BJ (cell line): Measurements from ENCODE around the gene AGFG2. TPM values are rescaled to one million over a fixed set of nuclear protein-coding genes. Genes with fewer than 3 reads are reported as not detected.

Experiments
- CTCF ChIA-PET: fragments of 350-600 bp; formaldehyde crosslinking; extraction: SDS; loops from one replicate; lab custom pipeline; 2021; ENCODE audit warnings: antibody characterized with exemption, inconsistent platforms; lab: Yijun Ruan, JAX
- POLR2A ChIA-PET: fragments of 300-600 bp; sonication (Branson Sonifier 250); formaldehyde crosslinking; extraction: SDS; loops from one replicate; lab custom pipeline; 2021; ENCODE audit warnings: antibody characterized with exemption; lab: Charles Lee
- DNase-seq: peaks from one replicate; pipeline ENCODE4 v3.0.0-alpha.2; 2011; ENCODE audit warnings: low read depth
- H3K27me3 ChIP-seq: 2 replicates; pipeline ENCODE4 v1.6.0; 2011; ENCODE audit warnings: low read length; ENCODE audit not compliant: control insufficient read depth, insufficient read depth
- H3K36me3 ChIP-seq: 2 replicates; pipeline ENCODE4 v1.5.1; 2011; ENCODE audit warnings: low read length; ENCODE audit not compliant: control insufficient read depth, insufficient read depth
- H3K4me3 ChIP-seq: 2 replicates; pipeline ENCODE4 v1.5.1; 2011; ENCODE audit warnings: low read depth, mild to moderate bottlenecking, control low read depth, low read length
- polyA plus RNA-seq: library from polyadenylated mRNA; depleted of rRNA; stranded (reverse); fragments of >200 nt; gene quantifications from 2 replicates; pipeline ENCODE4 v1.2.3, GENCODE V29; 2011
- TF ChIP-seq, protein P1 (sequence below): IDR thresholded peaks from 2 replicates; pipeline ENCODE4 v1.5.1; 2011; ENCODE audit warnings: low read depth, mild to moderate bottlenecking, control low read depth, inconsistent platforms, low read length, moderate library complexity; ENCODE audit not compliant: insufficient read depth

Gene AGFG2
- polyA plus RNA-seq, 1 experiment = 10.9 TPM

DNA sequence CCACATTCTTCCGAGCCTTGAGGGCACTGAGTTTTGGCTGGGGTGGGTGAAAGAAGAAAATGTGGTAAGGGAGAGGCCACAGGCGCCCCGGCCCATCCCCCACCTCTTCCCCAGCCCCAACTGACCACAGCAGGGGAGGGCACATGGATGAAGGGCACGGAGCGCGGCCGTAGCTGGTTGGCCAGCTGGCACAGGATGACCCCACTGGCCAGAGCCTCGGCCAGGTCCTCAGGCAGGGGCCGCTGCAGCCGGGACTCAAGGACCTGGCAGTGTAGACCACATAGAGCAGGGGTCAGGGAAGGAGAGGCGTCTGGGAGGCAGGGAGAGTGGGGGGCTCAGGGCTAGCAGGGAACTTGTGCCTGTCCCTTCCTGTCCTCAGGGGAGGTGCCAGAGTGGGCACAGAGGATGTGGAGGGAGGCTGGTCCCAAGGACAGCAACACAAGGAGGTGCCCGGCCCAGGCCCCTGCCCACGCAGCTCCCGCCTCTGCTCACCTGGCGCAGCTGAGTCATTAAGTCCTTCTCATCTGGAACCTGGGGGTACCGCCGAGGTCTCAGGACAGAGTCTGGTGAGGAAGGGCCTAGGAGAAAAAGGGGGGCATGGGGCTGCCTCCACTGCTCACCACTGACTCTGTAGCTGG is 36.9 kb downstream of the AGFG2 start:
- Histone ChIP-seq H3K27me3 (no peaks in the 10 kb centered on the region), H3K36me3 (peaks cover 40% of the 10 kb centered on the region), H3K4me3 (no peak overlapping the region)
- ChIA-PET CTCF (no interaction called here), POLR2A (no interaction called here)
- TF ChIP-seq, protein P1, sequence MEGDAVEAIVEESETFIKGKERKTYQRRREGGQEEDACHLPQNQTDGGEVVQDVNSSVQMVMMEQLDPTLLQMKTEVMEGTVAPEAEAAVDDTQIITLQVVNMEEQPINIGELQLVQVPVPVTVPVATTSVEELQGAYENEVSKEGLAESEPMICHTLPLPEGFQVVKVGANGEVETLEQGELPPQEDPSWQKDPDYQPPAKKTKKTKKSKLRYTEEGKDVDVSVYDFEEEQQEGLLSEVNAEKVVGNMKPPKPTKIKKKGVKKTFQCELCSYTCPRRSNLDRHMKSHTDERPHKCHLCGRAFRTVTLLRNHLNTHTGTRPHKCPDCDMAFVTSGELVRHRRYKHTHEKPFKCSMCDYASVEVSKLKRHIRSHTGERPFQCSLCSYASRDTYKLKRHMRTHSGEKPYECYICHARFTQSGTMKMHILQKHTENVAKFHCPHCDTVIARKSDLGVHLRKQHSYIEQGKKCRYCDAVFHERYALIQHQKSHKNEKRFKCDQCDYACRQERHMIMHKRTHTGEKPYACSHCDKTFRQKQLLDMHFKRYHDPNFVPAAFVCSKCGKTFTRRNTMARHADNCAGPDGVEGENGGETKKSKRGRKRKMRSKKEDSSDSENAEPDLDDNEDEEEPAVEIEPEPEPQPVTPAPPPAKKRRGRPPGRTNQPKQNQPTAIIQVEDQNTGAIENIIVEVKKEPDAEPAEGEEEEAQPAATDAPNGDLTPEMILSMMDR = no peak
- no peak for DNase-seq

DNA sequence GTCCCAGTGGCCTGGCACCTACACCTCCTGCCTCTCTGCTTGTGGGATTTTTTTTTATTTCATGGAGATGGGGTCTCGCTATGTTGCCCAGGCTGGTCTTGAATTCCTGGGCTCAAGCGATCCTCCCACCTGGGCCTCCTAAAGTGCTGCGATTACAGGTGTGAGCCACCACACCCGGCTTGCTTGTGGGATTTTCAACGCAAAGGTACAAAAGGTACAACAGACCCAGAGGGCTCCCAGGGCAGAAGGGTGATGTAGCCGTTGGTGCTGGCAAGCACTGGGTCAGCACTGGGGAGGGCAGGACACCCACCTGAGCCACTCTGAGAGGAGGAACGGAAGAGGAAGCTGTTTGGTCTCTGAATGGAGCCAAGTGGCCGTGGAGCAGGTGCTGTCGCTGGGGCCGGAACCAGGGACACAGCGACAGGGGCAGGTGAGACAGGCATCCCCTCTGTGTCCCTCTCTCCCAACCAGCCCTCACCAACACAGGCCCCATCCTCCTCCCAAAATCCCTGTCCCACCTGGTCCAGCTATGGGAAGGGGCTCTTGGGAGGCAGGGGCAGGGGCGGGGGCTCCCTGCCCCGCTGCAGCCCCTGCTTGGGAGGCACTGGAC is 37.5 kb downstream of the AGFG2 start:
- TF ChIP-seq, protein P1 = no peak
- Histone ChIP-seq H3K4me3 (no peak overlapping the region), H3K27me3 (no peaks in the 10 kb centered on the region), H3K36me3 (peaks cover 43% of the 10 kb centered on the region)
- DNase-seq = no peak
- ChIA-PET CTCF (no interaction called here), POLR2A (no interaction called here)

DNA sequence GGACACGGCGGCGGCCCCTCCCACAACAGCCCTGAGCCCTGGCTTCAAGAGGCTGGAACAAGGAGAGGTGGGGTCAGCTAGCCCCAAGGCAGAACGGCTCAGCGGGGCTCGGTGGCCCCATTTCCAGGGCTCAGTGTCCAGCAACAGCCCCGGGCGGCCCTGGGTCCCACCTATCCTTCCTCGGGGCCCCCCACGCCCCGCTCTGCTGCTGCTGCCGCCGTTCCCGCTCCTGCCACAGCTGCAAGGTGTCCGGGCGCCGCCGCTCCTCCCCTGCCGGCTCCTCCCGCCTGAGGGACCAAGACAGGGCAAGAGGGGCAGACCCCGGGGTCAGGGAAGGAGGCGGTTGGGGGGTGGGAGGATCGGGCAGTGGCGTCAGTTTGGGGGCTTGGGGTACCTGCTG is 38.1 kb downstream of the AGFG2 start:
- H3K36me3 ChIP-seq = peaks cover 47% of the 10 kb centered on the region

DNA sequence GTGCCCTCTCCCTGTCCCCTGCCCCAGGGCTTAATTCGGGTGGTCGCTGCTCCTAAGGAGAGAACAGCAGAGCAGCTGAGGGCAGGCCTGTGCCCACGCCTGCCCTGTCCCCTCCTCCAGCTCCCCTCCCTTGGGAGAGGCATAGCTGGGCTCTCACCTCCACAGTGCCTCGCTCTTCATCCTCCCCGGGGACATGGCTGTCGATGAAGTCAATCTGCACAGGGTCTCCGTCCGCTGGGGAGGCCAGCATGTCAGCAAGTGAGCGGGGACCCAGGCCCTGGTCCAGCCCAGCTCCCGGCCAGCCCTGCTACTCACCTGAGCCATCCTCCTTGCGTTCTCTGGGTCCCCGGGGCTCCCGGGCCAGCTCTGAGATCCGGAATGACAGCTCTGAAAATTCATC is 38.5 kb downstream of the AGFG2 start:
- TF ChIP-seq, protein P1 = no peak
- H3K27me3 ChIP-seq = no peaks in the 10 kb centered on the region
- POLR2A ChIA-PET = no interaction called here
- CTCF ChIA-PET = interaction anchor here (2.1 kb wide), 1 partner anchor 13 kb away, joined by 9 read pairs; no protein-coding TSS in a partner anchor
- no peak for DNase-seq
- H3K4me3 ChIP-seq = no peak overlapping the region
- peaks cover 48% of the 10 kb centered on the region for H3K36me3 ChIP-seq

More for the DNA sequence above, 38.1 kb downstream of the AGFG2 start:
- POLR2A ChIA-PET = no interaction called here
- no peaks in the 10 kb centered on the region for H3K27me3 ChIP-seq
- H3K4me3 ChIP-seq = no peak overlapping the region
- no peak for DNase-seq
- CTCF ChIA-PET = interaction anchor here (2.1 kb wide), 1 partner anchor 13 kb away, joined by 9 read pairs; no protein-coding TSS in a partner anchor
- TF ChIP-seq, protein P1 = no peak

DNA sequence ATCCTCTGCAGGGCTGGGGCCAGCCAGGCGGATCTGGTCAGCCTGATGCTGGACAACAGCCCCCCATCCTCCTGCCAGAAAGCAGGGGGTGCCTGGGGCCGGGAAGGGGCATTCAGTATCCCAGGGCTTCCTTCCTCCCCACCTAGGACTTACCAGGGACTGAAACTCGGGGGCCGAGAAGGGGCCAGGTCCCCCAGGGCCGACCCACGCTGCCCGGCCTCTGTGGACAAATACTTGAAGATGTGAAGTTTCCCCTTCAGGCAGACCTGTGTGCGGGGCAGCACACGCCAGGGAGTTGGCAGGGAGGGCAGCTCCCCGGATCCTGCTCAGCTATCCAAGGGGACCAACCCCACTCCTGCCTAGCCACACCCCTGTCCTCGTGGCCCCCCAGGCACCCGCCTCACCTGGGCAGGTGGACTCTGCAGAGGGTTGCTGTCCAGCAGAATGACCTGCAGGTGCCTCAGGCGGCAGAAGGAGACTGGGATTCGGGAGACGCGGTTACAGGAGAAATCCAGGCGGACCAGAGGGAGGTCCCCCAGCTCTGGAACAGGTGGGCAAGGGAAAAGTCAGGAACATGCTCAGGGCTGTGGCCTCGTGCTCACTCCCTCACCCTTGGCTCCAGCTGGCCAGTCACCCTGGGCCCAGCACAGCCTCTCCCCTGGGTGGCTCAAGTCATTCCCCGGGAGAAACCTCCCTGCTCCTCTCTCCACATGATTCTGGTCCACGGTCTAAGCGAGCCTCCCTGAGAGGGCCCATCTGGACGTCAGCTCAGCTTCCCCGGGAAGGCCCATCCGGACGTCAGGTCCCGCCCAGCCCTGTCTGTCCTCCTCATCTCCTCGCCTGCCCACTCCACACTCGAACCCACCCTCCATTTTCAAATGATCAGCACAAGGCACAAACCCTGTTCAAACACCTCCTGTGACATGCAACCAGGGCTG is 39.5 kb downstream of the AGFG2 start:
- DNase-seq = no peak
- ChIA-PET CTCF (interaction anchor here (1.0 to 2.1 kb wide), 2 partner anchors 14 to 100 kb away, joined by 3 to 9 read pairs; no protein-coding TSS in a partner anchor), POLR2A (no interaction called here)
- Histone ChIP-seq H3K27me3 (no peaks in the 10 kb centered on the region), H3K36me3 (peaks cover 49% of the 10 kb centered on the region), H3K4me3 (no peak overlapping the region)
- TF ChIP-seq, protein P1 = no peak
